Fibroblast of lung (primary cell): Measurements from ENCODE around the gene TRIML2.

ENCODE experiments used
- CTCF ChIP-seq, 2 donors: IDR thresholded peaks in 1 of 2; conservative IDR thresholded peaks in 1 of 2; 1 replicate in 1 of 2; 2 replicates in 1 of 2; pipeline ENCODE4 v1.5.1; 2011 to 2012; ENCODE audit warnings: low read length in 2 of 2, control low read depth in 1 of 2, inconsistent platforms in 1 of 2, low read depth in 1 of 2, mild to moderate bottlenecking in 1 of 2
- EZH2 ChIP-seq: IDR thresholded peaks from 2 replicates; pipeline ENCODE4 v1.5.1; 2012; ENCODE audit warnings: low read length, control low read depth, mild to moderate bottlenecking; ENCODE audit errors: missing control alignments

- TF ChIP-seq CTCF (conservative IDR thresholded peaks at IDR 0.05 in 1 of 2, IDR thresholded peaks at IDR 0.05 in 1 of 2; ENCODE audit: low read depth in 1 of 2, low read length in 2 of 2): no peak
- TF ChIP-seq EZH2: no peak
These were observed 1.5 kb upstream of the TRIML2 start for GRCh38 chr4:188110741-188111471.
